HG03342 (cell line): ENCODE data around the gene RNF225.
"Not testable (repeated sequence)": the region's sequence is repeated elsewhere in the genome, so short reads cannot be mapped to it uniquely, and the experiment has no call there.

Experiments
- ATAC-seq: cut with Tn5 transposase; IDR thresholded peaks from one replicate; pipeline ENCODE4 v1.9.1; 2021; ENCODE audit warnings: mild to moderate bottlenecking, moderate library complexity; ENCODE audit not compliant: unreplicated experiment

Gene RNF225

GRCh38 chr19:58386576-58387337, 8.7 kb upstream of the RNF225 start, which contains the start of gene RPS5:
RPS5 (plus strand) TSS chr19:58387269; CDS start chr19:58388138, 869 bp downstream.
- peak; percentile 88 for ATAC-seq

GRCh38 chr19:58387338-58388174, 7.9 kb upstream of the RNF225 start:
- ATAC-seq: peak; percentile 3

GRCh38 chr19:58388175-58388526, 7.3 kb upstream of the RNF225 start:
- no peak for ATAC-seq

GRCh38 chr19:58392945-58393724, 2.3 kb upstream of the RNF225 start:
- no peak for ATAC-seq

GRCh38 chr19:58393725-58394033, 1.8 kb upstream of the RNF225 start:
- ATAC-seq: no peak

GRCh38 chr19:58394821-58395219, 636 bp upstream of the RNF225 start:
- no peak for ATAC-seq

- ATAC-seq: no peak
These were observed 647 bp downstream of the RNF225 start for GRCh38 chr19:58395979-58396627.

- no peak for ATAC-seq
These were observed 1.5 kb downstream of the RNF225 start for GRCh38 chr19:58396691-58397532.

- no peak for ATAC-seq
These were observed 2.1 kb downstream of the RNF225 start for GRCh38 chr19:58397533-58398037.

GRCh38 chr19:58398087-58398486, 2.6 kb downstream of the RNF225 start:
- ATAC-seq: no peak

GRCh38 chr19:58398545-58398944, 3.1 kb downstream of the RNF225 start:
- ATAC-seq: no peak

- no peak for ATAC-seq
These were observed 4.4 kb downstream of the RNF225 start for GRCh38 chr19:58399903-58400302.

- no peak for ATAC-seq
These were observed 5.0 kb downstream of the RNF225 start for GRCh38 chr19:58400316-58400915.

GRCh38 chr19:58400916-58401839, 5.7 kb downstream of the RNF225 start:
- peak; percentile 96 for ATAC-seq

GRCh38 chr19:58401840-58402421, 6.5 kb downstream of the RNF225 start:
- ATAC-seq: no peak

GRCh38 chr19:58403920-58404478, 8.5 kb downstream of the RNF225 start:
- not testable (repeated sequence) for ATAC-seq

- ATAC-seq: no peak
These were observed 11.6 kb downstream of the RNF225 start for GRCh38 chr19:58406818-58407657.
